CD4-positive, alpha-beta T cell treated with Interleukin-4 for 4 hours (primary cell): ENCODE data around the gene STARD13.

Experiments
- DNase-seq: peaks from one replicate; pipeline ENCODE4 v3.0.0-alpha.2; 2020

The STARD13 gene

DNA sequence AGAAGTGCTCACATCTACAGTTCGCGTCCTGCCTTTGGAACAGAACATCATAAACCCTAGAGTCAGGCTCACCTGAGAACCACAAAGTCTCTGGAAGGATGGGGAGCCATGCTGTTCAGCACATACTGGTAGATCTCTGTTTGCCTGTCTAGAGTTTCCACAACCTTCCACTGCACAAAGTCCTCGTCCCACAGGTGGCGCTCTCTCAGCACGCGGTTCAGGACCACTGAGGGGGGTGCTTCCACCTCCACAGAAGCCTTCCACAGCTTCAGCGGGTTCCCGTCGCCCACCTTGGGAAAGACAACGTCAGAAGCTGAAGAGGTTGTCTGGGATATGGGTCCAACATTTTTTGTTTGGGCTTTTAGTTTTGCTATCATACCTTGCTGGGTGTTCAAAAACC lies 175.8 kb downstream of the STARD13 start:
- no peak for DNase-seq

DNA sequence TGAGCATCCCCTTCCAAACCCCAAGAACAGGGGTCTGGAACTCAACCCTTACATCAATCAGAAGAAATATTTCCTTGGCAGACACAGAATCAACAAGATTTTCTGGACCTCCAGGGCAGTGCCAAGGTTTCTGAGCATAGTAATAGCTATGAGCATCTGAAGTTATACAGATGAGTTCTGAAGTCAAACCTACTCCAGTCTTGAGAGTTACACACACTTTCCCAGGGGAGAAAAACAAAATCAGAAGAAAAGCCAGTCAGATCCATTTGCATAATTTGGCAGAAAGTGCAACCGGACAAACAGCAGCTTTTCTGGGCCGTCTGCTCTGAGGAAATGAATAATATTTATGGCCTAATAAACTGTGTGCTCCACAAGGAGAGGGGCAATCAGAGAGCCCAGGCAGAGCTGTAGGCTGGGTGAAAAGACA lies 176.3 kb downstream of the STARD13 start:
- DNase-seq, result no peak

DNA sequence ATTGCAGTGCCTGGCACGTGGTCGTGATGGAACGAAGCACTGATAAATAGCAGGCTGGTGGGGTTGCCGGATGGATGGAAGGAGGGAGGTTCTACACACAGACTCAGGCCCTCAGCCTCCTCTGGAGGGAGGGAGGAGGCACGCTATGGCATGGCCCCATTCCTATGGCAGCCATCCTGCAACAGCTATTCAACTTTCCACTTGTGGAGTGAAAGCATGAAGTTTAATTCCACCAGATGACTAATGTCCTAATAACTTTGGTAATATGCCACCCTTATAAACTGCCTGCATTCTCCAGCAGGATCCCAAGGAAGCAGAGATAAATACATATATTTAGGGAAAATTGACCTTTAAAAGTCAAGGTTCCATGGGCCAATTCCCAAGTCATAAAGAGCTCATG lies 176.9 kb downstream of the STARD13 start:
- no peak for DNase-seq

DNA sequence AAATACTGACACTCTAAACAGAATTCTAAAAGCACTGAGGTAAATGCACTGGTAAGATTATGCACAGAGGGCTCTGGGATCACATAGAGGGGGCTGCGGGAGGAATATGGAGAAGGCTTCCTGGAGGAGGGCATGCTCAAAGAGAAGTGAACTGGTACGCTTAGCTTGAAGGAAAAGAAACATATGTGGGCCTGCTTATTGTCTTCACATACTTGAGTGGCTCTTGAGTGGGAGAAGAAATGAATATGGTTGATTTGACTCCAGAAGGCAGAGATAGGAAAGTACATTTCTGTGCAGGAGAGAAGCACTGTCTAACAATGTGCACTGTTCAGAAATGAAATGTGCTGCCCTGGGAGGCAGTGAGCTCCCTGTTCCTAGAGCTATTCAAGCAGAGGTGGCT lies 178.2 kb downstream of the STARD13 start:
- DNase-seq, result no peak

DNA sequence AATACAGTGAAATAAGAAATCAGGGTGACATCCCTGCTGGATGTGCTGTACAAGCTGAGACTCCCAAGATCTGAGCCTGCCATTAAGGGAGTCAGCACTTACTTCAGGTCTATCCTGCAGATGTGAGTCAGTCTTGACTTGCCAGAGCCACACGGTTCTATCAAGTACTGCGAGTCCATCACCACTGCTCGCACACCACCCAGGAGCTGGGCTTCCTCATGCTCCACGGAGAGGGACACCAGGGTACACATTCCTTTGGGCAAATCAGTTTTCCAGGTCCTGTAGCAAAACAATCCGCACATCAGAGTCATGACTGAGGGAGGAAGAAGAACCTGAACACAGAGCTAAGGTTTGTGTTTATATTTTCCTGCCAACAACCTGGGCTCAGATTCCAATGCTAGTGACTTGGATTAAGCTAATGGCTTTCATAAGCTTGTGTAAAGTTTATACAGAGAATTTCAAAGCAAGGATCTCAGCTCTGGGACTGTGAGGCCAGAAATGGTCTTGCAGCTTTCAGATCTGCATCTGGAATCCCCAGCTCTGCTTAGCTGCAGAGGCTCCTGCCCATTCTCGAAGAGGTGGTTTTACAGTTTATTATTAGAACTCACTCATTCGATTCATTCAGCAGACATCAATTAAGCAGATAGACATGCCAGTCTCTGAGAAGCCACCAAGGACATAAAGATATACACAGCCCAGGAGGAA lies 178.7 kb downstream of the STARD13 start:
- no peak for DNase-seq

DNA sequence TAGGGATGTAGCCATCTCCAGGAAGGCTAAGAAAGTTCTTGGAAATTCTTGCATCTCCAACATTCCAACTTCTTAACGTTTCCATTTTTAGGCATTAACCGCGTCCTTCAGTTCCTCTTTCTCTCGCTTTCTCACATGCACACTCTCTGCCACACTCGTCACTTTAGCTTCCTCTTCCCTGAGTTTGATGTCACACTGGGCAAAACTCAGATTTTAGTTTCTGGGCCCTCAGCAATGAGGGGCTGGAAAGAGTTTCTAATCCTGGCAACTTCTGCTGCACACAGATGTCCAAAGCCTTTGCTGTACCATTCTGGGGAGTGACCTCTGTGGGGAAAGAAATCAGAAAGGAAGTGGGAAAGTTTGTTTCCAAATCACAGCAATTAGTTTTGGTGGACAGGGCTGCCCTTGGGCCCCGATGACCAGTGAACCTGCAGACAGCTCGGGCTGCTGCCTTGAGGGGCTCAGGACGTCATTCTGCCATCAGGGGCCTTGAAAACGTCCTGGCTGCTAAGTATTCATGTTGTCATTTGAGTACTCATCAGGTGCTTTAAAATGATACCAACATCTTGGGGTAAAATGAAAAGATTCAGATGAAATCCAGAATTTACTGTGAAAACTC lies 180.1 kb downstream of the STARD13 start:
- DNase-seq, result no peak

DNA sequence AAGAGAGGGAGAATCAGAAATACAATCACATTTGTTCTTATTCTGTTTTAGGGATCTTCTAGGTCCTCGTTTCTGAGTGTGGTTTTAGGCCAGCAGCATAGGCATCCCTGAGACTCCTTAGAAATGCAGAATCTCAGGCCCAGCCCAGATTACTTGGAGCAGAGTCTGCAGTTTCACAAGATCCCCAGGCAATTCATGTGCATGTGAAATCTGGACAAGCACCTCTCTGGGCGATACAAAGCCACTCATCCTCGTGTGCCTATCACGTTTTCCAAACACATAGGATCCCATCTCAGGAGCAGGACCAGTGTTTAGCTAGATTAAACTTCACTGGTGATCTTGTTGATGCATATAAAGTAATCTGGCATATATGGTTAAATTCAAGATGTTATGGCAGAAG lies 182.1 kb downstream of the STARD13 start:
- no peak for DNase-seq

DNA sequence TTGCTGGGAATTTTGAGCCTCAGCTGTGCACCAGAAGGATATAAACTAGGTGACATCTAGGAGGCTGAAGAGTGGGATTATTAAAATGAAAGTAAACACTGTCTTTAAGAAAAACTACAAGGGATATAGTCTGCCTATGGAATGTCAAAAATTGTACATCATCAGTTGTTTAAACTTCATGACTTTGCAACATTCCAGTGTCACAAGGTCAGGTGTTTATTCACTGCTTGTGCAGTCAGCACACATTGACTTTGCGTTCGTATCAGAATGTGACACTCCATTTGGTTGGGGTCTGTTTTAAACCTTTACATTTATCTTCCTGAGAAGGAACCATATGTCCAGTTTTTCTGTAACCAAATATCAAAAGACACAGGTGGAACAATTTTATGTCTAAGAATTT lies 183.7 kb downstream of the STARD13 start:
- DNase-seq, result no peak

DNA sequence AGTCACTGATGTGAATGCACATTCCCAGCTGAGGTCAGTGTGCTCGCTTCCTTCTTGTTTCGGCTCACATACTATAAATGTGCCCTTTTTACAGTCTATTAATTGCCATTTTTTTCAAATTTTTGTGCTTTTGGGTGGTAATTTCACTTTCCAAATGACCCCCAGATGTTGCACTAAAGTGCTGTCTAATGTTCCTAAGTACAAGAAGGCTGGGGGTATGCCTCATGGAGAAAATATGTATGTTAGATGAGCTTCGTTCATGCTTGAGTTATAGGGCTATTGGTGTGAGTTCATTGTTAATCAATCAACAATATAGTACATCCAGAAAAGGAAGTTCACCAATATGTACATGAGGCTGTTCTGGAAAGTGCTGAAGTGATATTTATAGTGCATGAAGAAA lies 184.7 kb downstream of the STARD13 start:
- DNase-seq, result no peak

DNA sequence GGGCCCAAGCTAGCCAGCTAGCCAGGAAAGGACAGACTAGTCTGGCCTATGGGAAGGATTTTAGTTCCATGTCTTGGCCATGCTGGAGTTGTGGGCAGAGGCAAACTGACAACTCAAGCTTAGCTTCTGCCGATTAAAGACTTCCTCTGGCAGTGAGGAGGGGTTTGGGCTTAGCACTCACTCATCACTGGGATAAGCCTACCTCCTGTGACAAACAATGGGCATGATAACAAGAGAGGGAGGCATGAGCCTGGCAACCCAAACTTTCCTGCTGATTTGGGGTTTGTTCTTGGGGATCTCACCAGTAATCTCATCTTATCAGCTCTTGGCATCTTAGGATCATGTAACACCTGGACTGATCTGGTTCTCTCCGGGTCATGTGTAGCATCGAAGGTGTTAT lies 185.7 kb downstream of the STARD13 start:
- no peak for DNase-seq

DNA sequence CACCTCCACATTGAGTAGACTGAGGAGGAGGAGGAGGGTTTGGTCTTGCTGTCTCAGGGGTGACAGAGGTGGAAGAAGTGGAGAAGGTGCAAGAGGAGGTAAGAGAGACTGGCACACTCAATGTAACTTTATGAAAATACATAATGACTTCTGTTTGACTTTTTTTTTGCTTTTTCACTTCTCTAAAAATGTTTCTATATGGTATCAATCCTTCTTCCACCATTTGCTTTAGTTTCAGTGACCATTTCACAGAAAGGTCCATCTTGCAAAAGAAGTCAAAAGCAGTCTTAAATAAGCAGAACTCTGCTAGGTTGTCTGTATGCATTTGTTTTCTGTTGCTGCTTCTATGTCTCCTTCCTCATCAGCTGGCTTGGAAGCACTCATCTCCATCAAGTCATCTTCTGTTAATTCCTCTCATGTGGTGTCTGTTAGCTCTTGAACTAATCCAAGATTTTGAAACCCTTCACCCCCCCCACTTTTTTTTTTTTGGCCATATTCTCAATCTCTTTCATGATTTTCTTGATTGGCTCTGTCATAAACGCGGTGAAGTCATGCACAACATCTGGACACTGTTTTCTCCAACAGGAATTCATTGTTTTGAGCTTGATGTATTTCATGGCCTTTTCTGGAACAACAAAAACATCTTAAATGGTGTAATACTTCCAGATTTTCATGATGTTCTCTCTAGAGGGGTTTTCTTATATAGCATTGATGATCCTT lies 188.5 kb downstream of the STARD13 start:
- no peak for DNase-seq

DNA sequence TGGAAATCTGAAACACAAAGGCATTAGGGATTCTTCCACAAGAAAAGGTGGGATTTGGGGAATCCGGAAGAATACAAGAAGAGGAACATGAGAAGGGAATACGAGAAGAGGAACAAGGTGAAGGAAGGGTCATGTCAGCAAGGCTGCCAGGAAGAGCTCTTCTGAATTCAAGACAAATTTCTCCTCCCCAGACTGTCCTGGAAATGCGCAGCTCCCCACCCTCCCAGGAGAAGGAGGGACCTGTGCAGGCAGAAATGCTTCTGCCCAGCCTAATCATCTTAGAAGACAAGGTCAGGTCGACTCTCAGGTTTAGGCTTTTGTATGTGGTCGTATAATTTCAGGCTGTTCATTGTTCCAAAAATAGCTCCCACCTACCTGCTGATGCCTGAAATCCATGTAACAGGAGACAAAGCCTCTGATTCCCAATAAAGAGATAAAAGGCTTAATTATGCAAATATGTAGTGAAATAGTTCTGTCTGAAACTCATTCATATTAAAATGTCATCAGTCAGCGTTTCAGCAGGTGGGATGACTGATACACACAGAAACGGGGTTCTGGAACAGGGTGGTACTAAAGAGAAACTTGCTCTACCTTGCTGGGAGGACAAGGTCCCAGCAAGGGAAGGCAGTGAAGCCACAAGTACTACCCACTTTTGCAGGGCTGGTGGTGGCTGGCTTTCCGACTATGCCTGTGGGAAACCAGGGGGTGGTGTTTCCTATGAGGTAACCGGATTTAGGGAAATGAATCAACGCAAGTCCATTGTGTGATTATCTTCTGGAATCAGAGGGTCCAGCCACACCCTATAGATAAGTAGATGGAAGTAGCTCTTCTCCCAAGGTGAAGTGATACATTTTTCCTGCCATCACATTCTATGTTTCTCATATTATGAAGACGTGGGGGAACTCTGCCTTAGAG lies 193.2 kb downstream of the STARD13 start:
- DNase-seq, result no peak

DNA sequence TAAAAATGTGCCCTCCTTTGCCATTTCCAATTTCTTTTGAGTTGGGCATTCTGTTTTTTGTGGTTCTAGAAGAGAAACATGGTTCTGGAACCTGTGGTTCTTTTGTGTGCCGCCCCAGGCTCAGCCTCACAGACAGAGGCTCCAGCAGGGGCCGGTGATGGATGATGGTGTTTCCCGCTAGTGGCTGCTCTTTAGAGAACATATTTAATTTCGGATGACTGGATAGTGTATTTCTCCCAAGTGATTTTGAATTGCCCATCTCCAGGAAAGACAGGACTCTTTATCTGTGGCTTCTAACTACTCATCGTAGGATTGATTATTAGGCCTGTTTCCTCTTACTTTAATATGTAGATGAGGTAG lies 194.2 kb downstream of the STARD13 start:
- DNase-seq, result no peak

DNA sequence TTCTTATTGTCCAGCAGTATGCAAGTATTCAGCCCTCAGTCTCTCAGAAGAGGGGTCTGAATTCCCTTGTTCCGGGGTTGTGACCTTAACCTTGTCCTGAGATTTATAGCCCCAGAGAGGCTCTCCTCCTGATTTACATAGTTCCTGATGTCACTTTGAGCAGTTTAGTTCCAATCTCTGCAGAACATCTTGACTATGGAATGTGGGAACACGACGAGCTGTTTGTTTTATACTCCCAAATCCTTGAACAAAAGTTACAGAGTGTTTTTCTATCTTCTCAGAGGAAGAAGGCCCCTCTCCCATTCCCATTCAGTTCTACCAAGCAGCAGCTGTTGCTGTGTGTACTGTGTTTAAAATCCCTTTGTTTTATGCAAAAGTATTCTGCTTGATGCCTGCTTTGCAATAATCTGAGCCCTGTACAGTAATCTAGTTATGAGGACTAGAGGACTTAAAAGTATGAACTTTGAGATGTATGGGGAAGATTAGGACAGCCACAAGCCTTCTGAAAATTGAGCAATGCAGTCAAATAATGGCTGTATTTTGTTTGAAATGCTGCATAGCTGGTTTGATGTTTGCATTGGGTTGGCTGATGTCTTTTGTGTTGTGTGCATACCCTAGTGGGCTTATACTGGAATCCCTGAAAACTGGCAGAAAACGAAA lies 194.7 kb downstream of the STARD13 start:
- DNase-seq, result no peak

DNA sequence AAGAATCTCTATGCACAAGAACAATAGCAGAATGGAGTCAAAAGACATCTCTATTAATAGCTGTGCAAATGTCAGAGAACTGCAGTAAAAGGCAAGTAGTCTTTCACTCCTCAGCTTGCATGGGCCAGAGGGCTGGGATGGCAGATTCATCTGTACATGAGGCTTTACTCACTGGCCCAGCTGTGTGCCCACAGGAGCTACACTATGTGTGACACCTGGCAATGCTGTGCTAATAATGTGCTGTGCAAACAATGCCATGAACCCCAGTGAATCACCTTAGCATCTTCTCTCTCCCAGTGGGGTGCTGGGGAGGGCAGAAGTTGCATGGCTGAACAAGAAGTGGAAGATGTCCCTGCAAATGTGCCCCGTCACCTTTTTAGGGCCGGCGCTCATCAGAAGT lies 196.2 kb downstream of the STARD13 start:
- DNase-seq, result no peak

DNA sequence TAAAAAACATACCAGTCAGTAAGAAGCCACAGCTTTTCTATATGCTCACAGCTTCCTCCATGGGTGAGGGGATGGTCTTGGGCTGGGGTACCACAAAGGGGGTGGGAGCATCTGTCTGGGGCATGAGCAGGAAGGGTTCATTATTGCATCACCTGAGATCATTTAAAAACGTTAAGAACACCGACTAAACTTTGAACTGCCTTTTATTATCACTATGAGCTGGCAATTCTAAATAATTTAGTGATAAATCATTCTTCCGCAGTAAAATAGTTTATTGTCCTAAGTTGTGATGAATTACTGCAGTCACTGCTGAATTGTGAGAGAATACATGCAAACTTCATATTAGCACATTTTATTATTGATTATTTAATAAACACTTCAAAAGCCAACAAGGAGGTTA lies 197.8 kb downstream of the STARD13 start:
- DNase-seq, result no peak

DNA sequence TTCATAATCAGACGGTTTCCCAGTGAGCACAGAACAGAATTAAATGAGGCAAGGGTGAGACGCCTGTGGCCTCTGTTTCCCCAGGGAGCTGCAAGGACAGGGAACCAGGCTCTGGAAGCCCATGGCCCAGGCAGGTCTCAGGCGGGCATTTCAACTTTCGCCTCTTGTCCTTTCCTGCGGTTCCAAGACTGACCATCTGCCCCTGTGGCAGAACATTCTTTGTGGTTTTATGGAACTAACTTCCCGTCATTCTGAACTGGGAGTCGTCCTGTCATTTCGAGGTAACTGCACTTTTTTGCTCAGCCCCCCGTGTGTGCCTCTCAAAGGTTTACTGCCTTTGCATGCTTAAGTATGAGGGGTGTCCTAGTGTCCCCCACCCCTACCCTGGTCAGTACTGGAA lies 198.5 kb downstream of the STARD13 start:
- no peak for DNase-seq

DNA sequence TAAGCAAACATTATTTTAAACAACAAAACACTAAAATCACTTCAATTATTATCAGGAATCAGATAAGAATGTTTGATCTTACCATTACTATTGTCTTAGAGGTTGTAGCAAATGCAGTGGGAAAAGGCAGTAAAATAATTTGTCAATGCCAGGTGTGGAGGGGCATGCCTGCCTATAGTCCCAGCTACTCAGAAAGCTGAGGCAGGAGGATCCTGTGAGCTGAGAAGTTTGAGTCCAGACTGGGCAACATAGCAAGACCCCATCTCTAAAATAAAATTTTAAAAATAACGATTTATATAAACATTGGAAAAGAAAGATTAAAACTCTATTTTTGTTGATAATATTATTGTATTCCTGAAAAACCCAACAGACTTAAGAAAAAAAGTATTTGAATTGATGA lies 202.5 kb downstream of the STARD13 start:
- DNase-seq, result no peak

DNA sequence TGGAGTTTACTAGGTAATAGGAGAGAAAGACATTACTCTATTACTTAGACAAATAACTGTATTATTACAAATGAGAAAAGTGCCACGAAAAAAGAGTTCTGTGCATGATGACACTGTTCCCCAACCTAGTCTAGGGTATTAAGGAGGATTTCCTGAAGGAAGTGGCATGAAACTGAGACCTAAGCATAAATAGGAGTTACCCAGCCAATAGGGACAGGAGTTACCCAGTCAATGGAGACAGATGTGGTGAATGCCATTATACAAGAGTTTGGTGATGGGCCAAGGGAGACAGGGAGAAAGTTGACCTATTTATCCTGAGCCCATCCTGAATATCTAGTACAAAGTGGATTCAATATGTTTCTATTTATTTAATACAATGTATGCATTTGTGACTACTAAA lies 203.9 kb downstream of the STARD13 start:
- DNase-seq, result no peak

DNA sequence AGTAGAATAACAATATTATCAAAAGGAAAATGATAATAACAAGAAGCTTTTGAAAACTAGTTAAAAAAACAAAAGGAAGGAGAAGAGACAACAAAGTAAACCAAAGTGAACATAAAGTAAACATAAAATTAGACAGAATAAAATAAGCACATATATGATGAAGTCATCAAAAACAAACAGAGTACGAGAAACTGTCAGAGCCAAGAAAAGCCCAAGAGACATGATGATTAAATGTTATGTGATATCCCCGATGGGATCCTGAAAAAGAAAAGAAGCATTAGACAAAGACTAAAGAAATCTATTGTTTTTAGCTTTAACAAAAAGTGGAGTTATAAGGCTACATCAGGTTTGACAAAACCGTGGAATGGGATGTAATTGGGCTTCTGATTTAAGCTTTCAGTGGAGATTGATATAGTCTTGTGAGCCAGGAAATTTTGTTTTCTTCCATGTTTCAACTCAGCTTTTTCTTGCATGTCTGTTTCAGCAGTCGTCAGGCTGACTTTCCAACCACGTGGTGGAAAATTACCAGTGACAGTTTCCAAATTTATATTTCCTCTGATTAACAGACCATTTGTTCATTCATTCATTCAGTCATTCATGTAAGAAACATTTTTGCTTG lies 204.5 kb downstream of the STARD13 start:
- no peak for DNase-seq

DNA sequence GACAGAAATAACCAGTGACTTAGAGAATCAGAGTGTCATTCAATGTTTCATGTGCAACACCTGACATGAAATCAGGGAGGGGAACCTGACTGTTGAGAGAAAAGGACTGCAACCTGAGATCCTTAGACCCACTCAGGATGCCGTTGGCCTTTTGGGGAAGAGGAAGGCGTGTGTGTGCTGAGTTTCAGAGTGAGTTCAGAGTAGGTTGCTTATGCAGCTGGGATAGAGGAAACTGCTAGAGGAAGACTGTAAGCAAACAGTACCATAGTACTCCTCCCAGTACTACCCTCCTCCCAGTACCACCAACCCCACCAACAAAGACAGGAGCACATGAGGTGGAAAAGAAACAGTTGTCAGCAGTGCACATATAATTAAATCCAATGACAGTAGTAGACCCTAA lies 205.6 kb downstream of the STARD13 start:
- no peak for DNase-seq

DNA sequence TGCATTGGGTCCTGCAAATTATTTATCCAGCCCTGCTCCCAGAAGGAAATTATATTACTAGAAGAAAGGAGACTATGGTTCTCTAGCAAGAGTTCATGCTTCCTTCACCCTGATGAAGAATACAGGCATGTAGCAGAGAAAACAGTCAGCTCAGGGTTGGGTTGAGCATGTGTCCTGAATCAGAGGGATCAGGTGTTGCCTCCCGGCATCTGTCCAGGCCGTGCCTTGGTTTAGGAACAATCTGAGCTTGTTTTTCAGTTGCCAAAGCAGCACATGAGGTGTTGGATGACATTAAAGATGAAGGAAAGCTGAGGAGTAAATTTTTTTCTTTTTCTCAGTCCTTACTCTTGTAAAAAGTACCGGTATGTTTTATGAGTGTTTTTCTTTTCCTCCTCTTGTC lies 207.3 kb downstream of the STARD13 start:
- no peak for DNase-seq
